Measurements from ENCODE around the gene PSD4. TPM values are rescaled to one million over a fixed set of nuclear protein-coding genes. Genes with fewer than 3 reads are reported as not detected.

The PSD4 gene
- total and polyA plus RNA-seq, 10 donors = 43.9 to 154 (median 88.1) TPM

GRCh38 chr2:113229795-113230194, 56.0 kb downstream of the PSD4 start:
- H3K27ac ChIP-seq = no peak overlapping the region
- TF ChIP-seq POLR2AphosphoS5 (IDR thresholded peaks at IDR 0.05) (no peak), CTCF (IDR thresholded peaks at IDR 0.05 in 8 of 11, conservative IDR thresholded peaks at IDR 0.05 in 3 of 11) (no peak), POLR2A (IDR thresholded peaks at IDR 0.05) (no peak)
- 62 to 82% (median 73%) methylated on average over 3 of the region's 3 CpGs for WGBS, 5 donors
- H3K4me1 ChIP-seq = peaks cover 0 to 11% (median 0%) of the 10 kb centered on the region in 6 donors
- H3K27me3 ChIP-seq (replicated peaks in 1 of 7) = no peaks in the 10 kb centered on the region
- H3K9me3 ChIP-seq = no peaks in the 10 kb centered on the region
- H3K4me3 ChIP-seq = no peak overlapping the region
- intact Hi-C loops (cut with DNase I; ENCODE audit: low total_unique reads) = no loop called here
- DNase-seq = no peak
- H3K36me3 ChIP-seq = no peaks in the 10 kb centered on the region

- Histone ChIP-seq H3K4me1 (peaks cover 0 to 14% (median 0%) of the 10 kb centered on the region in 6 donors), H3K36me3 (no peaks in the 10 kb centered on the region), H3K9me3 (no peaks in the 10 kb centered on the region), H3K27me3 (replicated peaks in 1 of 7) (no peaks in the 10 kb centered on the region), H3K27ac (no peak overlapping the region), H3K4me3 (no peak overlapping the region)
- 40 to 61% (median 60%) methylated on average over 6 of the region's 6 CpGs for WGBS, 5 donors
- TF ChIP-seq POLR2A (IDR thresholded peaks at IDR 0.05) (no peak), POLR2AphosphoS5 (IDR thresholded peaks at IDR 0.05) (no peak), CTCF (IDR thresholded peaks at IDR 0.05 in 8 of 11, conservative IDR thresholded peaks at IDR 0.05 in 3 of 11) (no peak)
- no peak for DNase-seq
- intact Hi-C loops (cut with DNase I; ENCODE audit: low total_unique reads) = no loop called here
Observed at GRCh38 chr2:113230531-113230930, 56.8 kb downstream of the PSD4 start.

- Histone ChIP-seq H3K4me3 (no peak overlapping the region), H3K9me3 (no peaks in the 10 kb centered on the region), H3K27ac (no peak overlapping the region), H3K36me3 (no peaks in the 10 kb centered on the region), H3K27me3 (replicated peaks in 1 of 7) (no peaks in the 10 kb centered on the region), H3K4me1 (peaks cover 0 to 14% (median 0%) of the 10 kb centered on the region in 6 donors)
- TF ChIP-seq POLR2A (IDR thresholded peaks at IDR 0.05) (no peak), CTCF (IDR thresholded peaks at IDR 0.05 in 8 of 11, conservative IDR thresholded peaks at IDR 0.05 in 3 of 11) (no peak), POLR2AphosphoS5 (IDR thresholded peaks at IDR 0.05) (no peak)
- 73 to 83% (median 78%) methylated on average over 3 of the region's 3 CpGs for WGBS, 5 donors
- no peak for DNase-seq
- intact Hi-C loops (cut with DNase I; ENCODE audit: low total_unique reads) = no loop called here
Observed at GRCh38 chr2:113231064-113231463, 57.3 kb downstream of the PSD4 start.

- H3K4me3 ChIP-seq = no peak overlapping the region
- H3K36me3 ChIP-seq = no peaks in the 10 kb centered on the region
- TF ChIP-seq POLR2AphosphoS5 (IDR thresholded peaks at IDR 0.05) = no peak
- TF ChIP-seq CTCF (IDR thresholded peaks at IDR 0.05 in 8 of 11, conservative IDR thresholded peaks at IDR 0.05 in 3 of 11) = no peak
- TF ChIP-seq POLR2A (IDR thresholded peaks at IDR 0.05) = no peak
- intact Hi-C loops (cut with DNase I; ENCODE audit: low total_unique reads) = no loop called here
- peaks cover 0 to 23% (median 1%) of the 10 kb centered on the region in 6 donors for H3K4me1 ChIP-seq
- 87 to 97% (median 93%) methylated on average over 3 of the region's 3 CpGs for WGBS, 5 donors
- H3K9me3 ChIP-seq = no peaks in the 10 kb centered on the region
- no peak overlapping the region for H3K27ac ChIP-seq
- no peak for DNase-seq
- no peaks in the 10 kb centered on the region for H3K27me3 ChIP-seq (replicated peaks in 1 of 7)
Observed at GRCh38 chr2:113232123-113232522, 58.4 kb downstream of the PSD4 start.
